Natural killer cell (primary cell): ENCODE results near the gene CUL4B. TPM values are rescaled to one million over a fixed set of nuclear protein-coding genes. Genes with fewer than 3 reads are reported as not detected.
"Not testable (repeated sequence)": the region's sequence is repeated elsewhere in the genome, so short reads cannot be mapped to it uniquely, and the experiment has no call there.

Experiments used
- ATAC-seq, 3 donors: fragments of 150-1000 bp in 2 of 3; fragments of 200-7000 bp in 1 of 3; cut with Tn5 transposase; 1 replicate in 1 of 3; 2 replicates in 2 of 3; pipeline ENCODE4 v1.10.0; 2021; ENCODE audit warnings: mild to moderate bottlenecking in 2 of 3, moderate library complexity in 2 of 3
- DNase-seq, 2 donors: peaks; one replicate each; pipeline versions ENCODE4 v3.0.0 to v3.0.0-alpha.2; 2013 to 2021; ENCODE audit warnings: mixed read lengths in 1 of 2
- H3K27ac ChIP-seq: one replicate; pipeline ENCODE4 v1.5.1; 2013; ENCODE audit warnings: mild to moderate bottlenecking, low read length
- H3K27me3 ChIP-seq: one replicate; pipeline ENCODE4 v1.6.1; 2013; ENCODE audit warnings: low read length; ENCODE audit not compliant: control insufficient read depth, insufficient read depth
- H3K36me3 ChIP-seq: one replicate; pipeline ENCODE4 v1.6.1; 2013; ENCODE audit warnings: low read length; ENCODE audit not compliant: control insufficient read depth, insufficient read depth
- H3K4me1 ChIP-seq: one replicate; pipeline ENCODE4 v1.6.1; 2013; ENCODE audit warnings: low read length; ENCODE audit not compliant: control insufficient read depth, insufficient read depth
- H3K4me3 ChIP-seq: one replicate; pipeline ENCODE4 v1.5.1; 2013; ENCODE audit warnings: low read length
- H3K9me3 ChIP-seq: one replicate; pipeline ENCODE4 v1.6.1; 2013; ENCODE audit warnings: low read length; ENCODE audit not compliant: control insufficient read depth, insufficient read depth
- H3K27ac Mint-ChIP-seq, 2 donors: one replicate each; pipeline ENCODE4 v1.8.0; 2022; ENCODE audit warnings: mild to moderate bottlenecking in 2 of 2, mixed read lengths in 2 of 2, moderate library complexity in 1 of 2
- H3K27me3 Mint-ChIP-seq, 2 donors: one replicate each; pipeline ENCODE4 v1.8.0; 2022; ENCODE audit warnings: low read depth in 2 of 2, mixed read lengths in 2 of 2
- H3K36me3 Mint-ChIP-seq: one replicate; pipeline ENCODE4 v1.8.0; 2022; ENCODE audit warnings: mixed read lengths
- H3K4me1 Mint-ChIP-seq, 2 donors: one replicate each; pipeline ENCODE4 v1.8.0; 2022; ENCODE audit warnings: mixed read lengths in 2 of 2
- H3K4me3 Mint-ChIP-seq: one replicate; pipeline ENCODE4 v1.8.0; 2022; ENCODE audit warnings: mild to moderate bottlenecking, moderate library complexity, mixed read lengths
- H3K9me3 Mint-ChIP-seq, 2 donors: one replicate each; pipeline ENCODE4 v1.8.0; 2022; ENCODE audit warnings: mixed read lengths in 2 of 2
- WGBS: methylation state at CpG from one replicate; pipeline ENCODE4 v1.1.7; 2013; ENCODE audit warnings: missing lambda C conversion rate; ENCODE audit not compliant: insufficient coverage; 5-methylcytosine and 5-hydroxymethylcytosine counted together
- intact Hi-C: fragments of 100-400 bp; cut with micrococcal nuclease; formaldehyde crosslinking; loops from one replicate; pipeline ENCODE4 v1.14.2; 2022
- total RNA-seq, 4 donors: library from RNA; stranded (reverse); fragments of 120-200 nt in 1 of 4; gene quantifications; one replicate each; pipeline versions ENCODE4 v1.2.3 to v1.2.4, GENCODE V29; 2013 to 2022
- TF ChIP-seq, protein P1 (sequence below): fragments of 200-600 bp; IDR thresholded peaks from one replicate; pipeline ENCODE4 v1.8.0; 2022; ENCODE audit warnings: antibody characterized with exemption

Gene CUL4B
- total RNA-seq, 3 donors from 2014 or later (not counting 1 experiment from before 2014, with no cell fraction given) = 32.6 to 42.3 (median 33.3) TPM

DNA sequence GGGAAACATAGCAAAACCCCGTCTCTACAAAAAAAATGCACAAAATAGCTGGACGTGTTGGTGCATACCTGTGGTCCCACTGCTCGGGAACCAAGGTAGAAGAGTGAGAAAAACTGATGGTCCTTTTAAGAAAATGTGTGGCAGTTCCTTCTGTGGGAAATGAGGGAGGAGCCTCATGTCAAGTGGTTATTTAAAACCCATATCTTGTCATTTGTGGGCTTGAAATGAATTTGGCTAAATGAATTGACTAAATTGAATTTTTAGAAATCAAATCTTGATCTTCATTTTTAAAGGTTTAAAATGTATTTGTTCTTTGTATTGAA is 75.5 kb downstream of the CUL4B start:
- H3K36me3 Mint-ChIP-seq = no peaks in the 10 kb centered on the region
- H3K27me3 ChIP-seq = no peaks in the 10 kb centered on the region
- H3K27ac ChIP-seq = peak overlapping the region; percentile 85
- WGBS = 60% methylated on average over 3 of the region's 3 CpGs
- ATAC-seq (peak in 1 of 3 donors; percentile 4), DNase-seq (no peak)
- peaks cover 23% of the 10 kb centered on the region for H3K4me1 ChIP-seq
- peak overlapping the region; percentile 87 for H3K4me3 ChIP-seq
- H3K9me3 ChIP-seq = no peaks in the 10 kb centered on the region
- H3K4me1 Mint-ChIP-seq = peaks cover 7 to 19% of the 10 kb centered on the region in 2 donors
- intact Hi-C loops = no loop called here
- H3K36me3 ChIP-seq = no peaks in the 10 kb centered on the region
- H3K4me3 Mint-ChIP-seq = peak overlapping the region; percentile 90
- H3K27me3 Mint-ChIP-seq = peaks cover 2 to 5% of the 10 kb centered on the region in 2 donors
- no peaks in the 10 kb centered on the region for H3K9me3 Mint-ChIP-seq
- TF ChIP-seq, protein P1, sequence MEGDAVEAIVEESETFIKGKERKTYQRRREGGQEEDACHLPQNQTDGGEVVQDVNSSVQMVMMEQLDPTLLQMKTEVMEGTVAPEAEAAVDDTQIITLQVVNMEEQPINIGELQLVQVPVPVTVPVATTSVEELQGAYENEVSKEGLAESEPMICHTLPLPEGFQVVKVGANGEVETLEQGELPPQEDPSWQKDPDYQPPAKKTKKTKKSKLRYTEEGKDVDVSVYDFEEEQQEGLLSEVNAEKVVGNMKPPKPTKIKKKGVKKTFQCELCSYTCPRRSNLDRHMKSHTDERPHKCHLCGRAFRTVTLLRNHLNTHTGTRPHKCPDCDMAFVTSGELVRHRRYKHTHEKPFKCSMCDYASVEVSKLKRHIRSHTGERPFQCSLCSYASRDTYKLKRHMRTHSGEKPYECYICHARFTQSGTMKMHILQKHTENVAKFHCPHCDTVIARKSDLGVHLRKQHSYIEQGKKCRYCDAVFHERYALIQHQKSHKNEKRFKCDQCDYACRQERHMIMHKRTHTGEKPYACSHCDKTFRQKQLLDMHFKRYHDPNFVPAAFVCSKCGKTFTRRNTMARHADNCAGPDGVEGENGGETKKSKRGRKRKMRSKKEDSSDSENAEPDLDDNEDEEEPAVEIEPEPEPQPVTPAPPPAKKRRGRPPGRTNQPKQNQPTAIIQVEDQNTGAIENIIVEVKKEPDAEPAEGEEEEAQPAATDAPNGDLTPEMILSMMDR = no peak
- H3K27ac Mint-ChIP-seq = peak overlapping the region; percentile 87 to 89

DNA sequence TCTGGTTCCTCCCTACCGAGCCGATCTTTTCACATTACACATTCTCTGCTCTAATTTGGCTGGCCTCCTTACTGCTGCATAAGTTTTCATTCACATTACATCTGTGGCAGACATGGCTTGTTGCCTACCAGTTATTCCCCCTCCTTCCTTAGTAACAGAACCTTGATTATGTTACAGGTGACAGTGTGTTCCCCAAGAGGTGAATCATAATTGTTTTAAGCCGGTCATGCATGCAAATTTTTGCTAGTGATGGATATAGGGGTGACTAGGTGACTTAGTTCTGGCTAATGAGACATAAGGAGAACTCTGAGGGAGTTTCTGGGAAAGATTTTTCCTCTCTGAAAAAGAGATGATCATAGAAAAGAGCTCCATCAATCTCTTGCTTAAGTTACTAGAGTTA is 83.3 kb downstream of the CUL4B start:
- Histone ChIP-seq H3K4me1 (no peaks in the 10 kb centered on the region), H3K4me3 (no peak overlapping the region), H3K27me3 (no peaks in the 10 kb centered on the region), H3K9me3 (no peaks in the 10 kb centered on the region), H3K36me3 (no peaks in the 10 kb centered on the region), H3K27ac (no peak overlapping the region)
- no peak overlapping the region for H3K4me3 Mint-ChIP-seq
- TF ChIP-seq, protein P1 = no peak
- intact Hi-C loops = loop anchor here (10.0 kb wide), 1 partner anchor 113 kb away; the partner anchor contains the start of gene ATP1B4
- no peak for DNase-seq
- peaks cover 2 to 8% of the 10 kb centered on the region in 2 donors for H3K27me3 Mint-ChIP-seq
- no peak for ATAC-seq
- no peaks in the 10 kb centered on the region for H3K4me1 Mint-ChIP-seq
- no peaks in the 10 kb centered on the region for H3K9me3 Mint-ChIP-seq
- no peak overlapping the region for H3K27ac Mint-ChIP-seq
- 88% methylated on average over 3 of the region's 3 CpGs for WGBS
- no peaks in the 10 kb centered on the region for H3K36me3 Mint-ChIP-seq

DNA sequence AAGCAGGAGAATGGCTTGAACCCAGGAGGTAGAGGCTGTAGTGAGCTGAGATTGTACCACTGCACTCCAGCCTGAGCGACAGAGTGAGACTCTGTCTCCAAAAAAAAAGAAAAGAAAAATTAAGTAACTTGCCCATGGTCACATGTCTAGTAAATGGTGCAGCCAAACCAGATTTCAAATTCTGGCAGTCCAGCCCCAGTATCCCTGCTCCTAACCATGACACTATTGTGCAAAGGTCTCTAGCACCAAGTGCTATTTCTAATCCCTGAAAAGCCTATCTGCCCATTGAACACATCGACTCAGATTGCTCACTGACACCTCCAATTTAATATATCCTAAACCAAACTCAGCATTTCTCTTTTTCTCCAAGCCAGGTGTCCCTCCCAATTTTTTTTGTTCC is 84.0 kb downstream of the CUL4B start:
- TF ChIP-seq, protein P1 = no peak
- Mint-ChIP-seq H3K4me3 (no peak overlapping the region), H3K36me3 (no peaks in the 10 kb centered on the region), H3K4me1 (no peaks in the 10 kb centered on the region), H3K27me3 (peaks cover 2 to 8% of the 10 kb centered on the region in 2 donors), H3K27ac (no peak overlapping the region), H3K9me3 (no peaks in the 10 kb centered on the region)
- Histone ChIP-seq H3K9me3 (no peaks in the 10 kb centered on the region), H3K4me1 (no peaks in the 10 kb centered on the region), H3K4me3 (no peak overlapping the region), H3K36me3 (no peaks in the 10 kb centered on the region), H3K27me3 (no peaks in the 10 kb centered on the region), H3K27ac (no peak overlapping the region)
- DNase-seq = no peak
- no peak for ATAC-seq
- intact Hi-C loops = loop anchor here (10.0 kb wide), 1 partner anchor 112 kb away; the partner anchor contains the start of gene ATP1B4
- 95% methylated on average over 2 of the region's 2 CpGs for WGBS

GRCh38 chrX:120475447-120475846 is 85.3 kb downstream of the CUL4B start:
- not testable (repeated sequence) for H3K27me3 Mint-ChIP-seq, H3K27ac ChIP-seq, H3K4me3 ChIP-seq, H3K9me3 Mint-ChIP-seq, H3K4me1 Mint-ChIP-seq, H3K9me3 ChIP-seq, H3K27ac Mint-ChIP-seq, H3K27me3 ChIP-seq, H3K4me1 ChIP-seq, H3K36me3 ChIP-seq, H3K36me3 Mint-ChIP-seq, H3K4me3 Mint-ChIP-seq
- TF ChIP-seq, protein P1 = peak; percentile 57
- intact Hi-C loops = loop anchor here (1.0 to 10.0 kb wide), 2 partner anchors 95 to 111 kb away; partner anchors contain the start of gene ATP1B4
- DNase-seq (peak in 1 of 2 donors; percentile 63), ATAC-seq (peak in 2 of 3 donors; percentile 62 to 73)
- WGBS = no CpG with 5 or more reads among the region's 1 CpG
